GM23338 (cell line): Measurements from ENCODE around the gene UBE2E2. TPM values are rescaled to one million over a fixed set of nuclear protein-coding genes. Genes with fewer than 3 reads are reported as not detected.

Experiments used
- ATAC-seq: fragments of 200-7000 bp; cut with Tn5 transposase; 3 replicates; pipeline ENCODE4 v1.9.1; 2020
- DNase-seq: peaks from one replicate; pipeline ENCODE4 v3.0.0-alpha.2; 2015; ENCODE audit warnings: low spot score
- H2AFZ ChIP-seq: fragments of 200-600 bp; sonication (generic); 2 replicates; pipeline ENCODE4 v1.8.0; 2016; ENCODE audit warnings: antibody characterized with exemption, mild to moderate bottlenecking, moderate library complexity
- H3F3A ChIP-seq: fragments of 200-600 bp; sonication (generic); replicated peaks from 2 replicates; pipeline ENCODE4 v1.8.0; 2017; ENCODE audit warnings: antibody characterized with exemption, mixed run types, low read depth
- H3K27ac ChIP-seq: fragments of 200-600 bp; sonication (generic); 2 replicates; pipeline ENCODE4 v1.6.1; 2016; ENCODE audit warnings: low read depth
- H3K27me3 ChIP-seq: fragments of 200-600 bp; sonication (generic); 2 replicates; pipeline ENCODE4 v1.8.0; 2016; ENCODE audit warnings: mild to moderate bottlenecking, mixed run types, moderate library complexity; ENCODE audit not compliant: insufficient read depth
- H3K36me3 ChIP-seq: fragments of 200-600 bp; sonication (generic); 2 replicates; pipeline ENCODE4 v1.8.0; 2016; ENCODE audit warnings: mild to moderate bottlenecking; ENCODE audit not compliant: insufficient read depth
- H3K4me1 ChIP-seq: fragments of 200-600 bp; sonication (generic); 2 replicates; pipeline ENCODE4 v1.8.0; 2016; ENCODE audit warnings: mild to moderate bottlenecking, moderate library complexity; ENCODE audit not compliant: insufficient read depth
- H3K4me2 ChIP-seq: fragments of 200-600 bp; sonication (generic); 2 replicates; pipeline ENCODE4 v1.7.1; 2017; ENCODE audit warnings: mixed run types
- H3K4me3 ChIP-seq: fragments of 200-600 bp; sonication (generic); 2 replicates; pipeline ENCODE4 v1.6.1; 2016; ENCODE audit warnings: mixed run types
- H3K79me2 ChIP-seq: fragments of 200-600 bp; sonication (generic); replicated peaks from 2 replicates; pipeline ENCODE4 v1.8.0; 2017; ENCODE audit warnings: mild to moderate bottlenecking; ENCODE audit not compliant: insufficient read depth
- H3K9me2 ChIP-seq: fragments of 200-600 bp; sonication (generic); 2 replicates; pipeline ENCODE4 v1.8.0; 2017; ENCODE audit not compliant: insufficient read depth
- H4K20me1 ChIP-seq: fragments of 200-600 bp; sonication (generic); replicated peaks from 2 replicates; pipeline ENCODE4 v1.8.0; 2017; ENCODE audit warnings: mild to moderate bottlenecking; ENCODE audit not compliant: insufficient read depth
- H3K27ac Mint-ChIP-seq: 2 replicates; pipeline ENCODE4 v1.8.0; 2020; ENCODE audit warnings: inconsistent platforms, mild to moderate bottlenecking, moderate library complexity, mixed read lengths
- H3K27me3 Mint-ChIP-seq: 3 replicates; pipeline ENCODE4 v1.8.0; 2022; ENCODE audit warnings: low read depth, mild to moderate bottlenecking, moderate library complexity, mixed read lengths, inconsistent platforms; ENCODE audit not compliant: insufficient read depth, poor library complexity
- H3K36me3 Mint-ChIP-seq: 3 replicates; pipeline ENCODE4 v1.8.0; 2021; ENCODE audit warnings: low read depth, mild to moderate bottlenecking, inconsistent platforms, moderate library complexity, mixed read lengths
- H3K4me1 Mint-ChIP-seq: 3 replicates; pipeline ENCODE4 v1.8.0; 2020; ENCODE audit warnings: mild to moderate bottlenecking, inconsistent platforms, mixed read lengths
- H3K4me3 Mint-ChIP-seq: 3 replicates; pipeline ENCODE4 v1.8.0; 2021; ENCODE audit warnings: moderate library complexity, mild to moderate bottlenecking, inconsistent platforms, mixed read lengths
- H3K9me3 Mint-ChIP-seq: 3 replicates; pipeline ENCODE4 v1.8.0; 2020; ENCODE audit warnings: moderate library complexity, mild to moderate bottlenecking, inconsistent platforms, mixed read lengths
- CTCF ChIP-seq, 2 experiments: fragments of 200-600 bp in 1 of 2; sonication (generic) in 1 of 2; conservative IDR thresholded peaks; 2 replicates each; pipeline versions ENCODE4 v1.5.1 to v1.6.1; 2016 to 2017; ENCODE audit warnings: antibody characterized with exemption in 2 of 2, low read depth in 2 of 2, mild to moderate bottlenecking in 2 of 2, moderate library complexity in 1 of 2
- ETS1 ChIP-seq: IDR thresholded peaks from 2 replicates; pipeline ENCODE4 v1.6.1; 2016; ENCODE audit warnings: antibody characterized with exemption
- EZH2 ChIP-seq: fragments of 200-600 bp; sonication (generic); IDR thresholded peaks from one replicate; pipeline ENCODE4 v1.8.0; 2017; ENCODE audit warnings: antibody characterized with exemption, mild to moderate bottlenecking, low read depth; ENCODE audit not compliant: unreplicated experiment
- EZH2phosphoT487 ChIP-seq: fragments of 200-600 bp; sonication (generic); IDR thresholded peaks from one replicate; pipeline ENCODE4 v1.8.1; 2018; ENCODE audit warnings: antibody characterized with exemption; ENCODE audit not compliant: unreplicated experiment
- JUNB ChIP-seq: IDR thresholded peaks from one replicate; pipeline ENCODE4 v1.6.1; 2016; ENCODE audit warnings: antibody characterized with exemption; ENCODE audit not compliant: unreplicated experiment
- NANOG ChIP-seq: IDR thresholded peaks from 2 replicates; pipeline ENCODE4 v1.6.1; 2016; ENCODE audit warnings: antibody characterized with exemption, borderline replicate concordance
- STAT1 ChIP-seq: IDR thresholded peaks from one replicate; pipeline ENCODE4 v1.6.1; 2016; ENCODE audit warnings: antibody characterized with exemption; ENCODE audit not compliant: unreplicated experiment
- ZNF114 ChIP-seq: fragments of 250-450 bp; sonication (Bioruptor Pico); IDR thresholded peaks from 2 replicates; pipeline ENCODE4 v1.5.0; 2020; ENCODE audit warnings: mild to moderate bottlenecking, moderate library complexity
- ZNF331 ChIP-seq: fragments of 250-450 bp; sonication (Bioruptor Pico); IDR thresholded peaks from 2 replicates; pipeline ENCODE4 v1.5.0; 2020; ENCODE audit warnings: low read depth, mild to moderate bottlenecking, moderate library complexity
- ZNF462 ChIP-seq: fragments of 250-450 bp; sonication (Bioruptor Pico); IDR thresholded peaks from 2 replicates; pipeline ENCODE4 v1.5.0; 2020; ENCODE audit warnings: mild to moderate bottlenecking, moderate library complexity
- polyA plus RNA-seq: library from polyadenylated mRNA; unstranded; fragments of >200 nt; fragmentation: Nextera tagmentation; extraction: Ambion mirVana; gene quantifications from 2 replicates; pipeline ENCODE4 v1.2.1, GENCODE V29; 2016
- total RNA-seq: library from RNA; depleted of rRNA; stranded (reverse); fragments of >200 nt; shearing (Covaris generic); gene quantifications from 2 replicates; pipeline ENCODE4 v1.2.3, GENCODE V29; 2014

The UBE2E2 gene
- total and polyA plus RNA-seq, 2 experiments from 2014 or later, result 86.9 to 169 TPM

- TF ChIP-seq ZNF462 (CRISPR knock-in tag) (no peak), ZNF331 (CRISPR knock-in tag) (no peak), EZH2 (no peak), STAT1 (no peak), JUNB (no peak)
Measured at GRCh38 chr3:23418026-23418425, 214.9 kb downstream of the UBE2E2 start (continued).

GRCh38 chr3:23421811-23422516, 218.8 kb downstream of the UBE2E2 start:
- Histone ChIP-seq H3K4me2 (no peak overlapping the region), H3F3A (no peaks in the 10 kb centered on the region), H3K36me3 (no peaks in the 10 kb centered on the region), H3K27me3 (no peaks in the 10 kb centered on the region), H3K4me1 (peaks cover 19% of the 10 kb centered on the region), H2AFZ (no peak overlapping the region), H3K27ac (no peak overlapping the region), H3K9me2 (no peaks in the 10 kb centered on the region), H3K79me2 (peaks cover 20% of the 10 kb centered on the region), H4K20me1 (0 out of 2 replicates have a peak, but pooled peaks cover 6% of the 10 kb centered on the region), H3K4me3 (no peak overlapping the region)
- no peak for DNase-seq
- H3K4me1 Mint-ChIP-seq, result peaks cover 20% of the 10 kb centered on the region
- no peak for ATAC-seq
- no peaks in the 10 kb centered on the region for H3K27me3 Mint-ChIP-seq
- H3K27ac Mint-ChIP-seq, result no peak overlapping the region
- peaks cover 5% of the 10 kb centered on the region; the same call in 2 of the 3 replicates for H3K36me3 Mint-ChIP-seq
- H3K4me3 Mint-ChIP-seq, result no peak overlapping the region
- H3K9me3 Mint-ChIP-seq, result peaks cover 9% of the 10 kb centered on the region; the same call in 2 of the 3 replicates
- TF ChIP-seq CTCF (conservative IDR thresholded peaks at IDR 0.05; ENCODE audit: low read depth in 2 of 2) (no peak), EZH2phosphoT487 (no peak), NANOG (no peak), ETS1 (no peak), ZNF114 (no peak), EZH2 (no peak)
